Omental fat pad (tissue), 4 donors: ENCODE measurements around the gene PRKCE. TPM values are rescaled to one million over a fixed set of nuclear protein-coding genes. Genes with fewer than 3 reads are reported as not detected.
"Not testable (repeated sequence)": the region's sequence is repeated elsewhere in the genome, so short reads cannot be mapped to it uniquely, and the experiment has no call there.

Experiments
- ATAC-seq: fragments of 150-250 bp; one replicate; pipeline ENCODE4 v1.9.1; 2016; ENCODE audit warnings: mild to moderate bottlenecking, moderate library complexity; ENCODE audit not compliant: low FRiP score
- DNase-seq: peaks from one replicate; pipeline ENCODE4 v3.0.0-alpha.2; 2019; ENCODE audit warnings: low spot score
- CTCF ChIP-seq, 3 donors: fragments of 450-650 bp; IDR thresholded peaks; one replicate each; pipeline ENCODE4 v1.5.1; 2016 to 2017; ENCODE audit warnings: antibody characterized with exemption in 3 of 3, mild to moderate bottlenecking in 3 of 3, moderate library complexity in 2 of 3
- total RNA-seq, 4 donors: library from RNA; depleted of rRNA; stranded (reverse); fragments of >200 nt; gene quantifications; one replicate each; pipeline ENCODE4 v1.1.0, GENCODE V29; 2016

PRKCE gene
- total RNA-seq, 4 donors from 2014 or later = 8.8 to 24.3 (median 14.0) TPM

DNA sequence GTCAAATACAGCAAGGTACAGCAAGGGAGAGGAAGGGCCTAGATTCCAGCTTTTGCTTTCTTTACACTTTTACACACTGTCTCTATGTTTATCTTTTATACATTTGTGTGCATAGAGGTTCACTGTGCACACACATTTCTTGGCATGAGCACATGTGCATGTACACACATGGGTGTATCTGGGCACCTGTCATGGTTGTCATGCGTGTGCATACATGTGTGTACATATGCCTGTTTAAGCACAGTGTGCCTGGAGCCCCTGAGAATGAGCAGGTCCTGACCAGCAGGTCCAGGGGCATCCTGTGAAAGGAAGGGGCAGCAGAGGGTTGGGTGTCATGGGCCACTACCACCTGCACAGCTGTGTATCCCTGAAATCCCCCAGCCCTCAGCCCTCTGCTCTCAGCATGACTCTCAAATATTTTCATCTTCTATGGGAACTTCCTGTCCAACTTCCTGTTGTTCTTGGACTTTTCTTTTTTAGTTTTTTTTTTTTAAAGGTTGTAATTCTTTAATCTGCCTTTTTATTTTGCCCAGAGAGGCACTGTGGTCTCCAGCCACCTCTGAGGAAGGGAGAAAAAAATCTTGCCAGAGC, 548.7 kb downstream of the PRKCE start:
- ATAC-seq = no peak
- DNase-seq = no peak
- no peak for TF ChIP-seq CTCF (IDR thresholded peaks at IDR 0.05)

DNA sequence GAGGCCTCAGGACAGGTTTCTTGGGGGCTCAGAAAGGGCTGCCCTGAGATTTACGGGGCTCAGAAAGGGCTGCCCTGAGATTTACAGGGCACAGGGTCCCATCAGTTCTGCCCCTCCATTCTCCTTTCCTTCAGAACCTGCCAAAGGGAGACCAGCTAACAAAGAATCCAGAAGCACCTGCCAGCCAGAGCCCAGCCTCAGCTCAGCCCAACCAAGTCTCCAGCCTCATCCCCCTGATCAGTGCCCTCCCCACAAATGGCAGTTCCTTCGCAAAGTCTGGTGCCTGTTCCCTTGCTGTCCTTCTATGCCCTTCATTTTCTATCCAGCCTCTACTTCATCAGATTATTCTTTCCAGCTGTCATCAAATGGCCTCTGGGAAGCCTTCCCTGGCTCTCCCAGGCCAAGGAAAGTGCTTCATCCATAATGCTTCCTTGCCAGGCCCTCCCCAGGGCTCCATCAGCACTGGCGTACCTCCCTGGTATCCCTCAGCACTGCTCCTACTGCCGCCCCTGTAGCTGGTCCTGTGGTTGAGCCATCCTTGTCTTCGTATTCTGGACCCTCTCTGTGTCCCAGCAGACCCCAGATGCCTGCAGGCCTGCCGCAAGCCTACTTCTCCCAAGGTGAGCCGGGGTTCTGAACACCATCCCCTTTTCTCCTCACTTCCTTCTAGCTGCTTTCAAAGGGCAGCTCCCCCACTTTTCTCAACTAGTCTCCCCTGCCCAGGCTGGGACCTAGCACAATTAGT, 549.6 kb downstream of the PRKCE start:
- no peak for TF ChIP-seq CTCF (IDR thresholded peaks at IDR 0.05)
- DNase-seq (no peak), ATAC-seq (no peak)

- TF ChIP-seq CTCF (IDR thresholded peaks at IDR 0.05) = no peak
- DNase-seq (no peak), ATAC-seq (no peak)
Measured at GRCh38 chr2:46202453-46202852, 551.0 kb downstream of the PRKCE start.

- ATAC-seq (no peak), DNase-seq (no peak)
- no peak for TF ChIP-seq CTCF (IDR thresholded peaks at IDR 0.05)
Measured at GRCh38 chr2:46202987-46203386, 551.5 kb downstream of the PRKCE start.

DNA sequence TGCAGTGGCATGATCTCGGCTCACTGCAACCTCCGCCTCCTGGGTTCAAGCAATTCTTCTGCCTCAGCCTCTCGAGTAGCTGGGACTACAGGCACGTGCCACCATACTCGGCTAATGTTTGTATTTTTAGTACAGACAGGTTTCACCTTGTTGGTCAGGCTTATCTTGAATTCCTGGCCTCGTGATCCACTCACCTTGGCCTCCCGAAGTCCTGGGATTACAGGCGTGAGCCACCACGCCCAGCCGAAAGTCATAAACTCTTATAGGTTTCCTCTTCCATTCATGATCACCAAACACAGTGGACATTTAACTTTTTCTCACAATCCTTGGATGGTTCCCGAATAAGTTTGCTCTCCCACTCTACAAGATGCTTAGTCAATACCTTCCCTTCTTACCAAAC, 552.2 kb downstream of the PRKCE start:
- DNase-seq, ATAC-seq: not testable (repeated sequence)

DNA sequence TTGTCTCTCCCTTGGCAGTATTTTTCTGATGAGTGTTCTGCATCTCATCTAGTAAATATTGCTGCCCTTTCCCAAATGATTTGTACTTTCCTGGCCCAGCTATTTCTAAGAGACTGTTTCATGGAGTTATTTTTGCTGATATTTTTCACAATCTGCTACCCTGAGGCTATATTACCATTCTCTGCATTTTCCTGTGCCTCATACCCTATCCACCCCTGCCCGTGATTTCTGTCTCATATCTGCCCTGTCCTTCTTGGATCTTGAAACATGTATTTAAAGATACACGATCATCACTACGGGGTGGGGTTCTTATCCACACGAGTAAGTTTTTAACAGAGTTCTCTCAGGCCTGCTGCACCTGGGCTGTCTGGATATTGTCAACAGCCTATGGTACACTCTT, 556.1 kb downstream of the PRKCE start:
- DNase-seq (no peak), ATAC-seq (no peak)
- TF ChIP-seq CTCF (IDR thresholded peaks at IDR 0.05) = no peak

- ATAC-seq = no peak
- no peak for DNase-seq
- TF ChIP-seq CTCF (IDR thresholded peaks at IDR 0.05) = no peak
Measured at GRCh38 chr2:46208766-46209165, 557.3 kb downstream of the PRKCE start.
